Esophagus (tissue), 2 donors: Measurements from ENCODE around the gene HNMT. TPM values are rescaled to one million over a fixed set of nuclear protein-coding genes. Genes with fewer than 3 reads are reported as not detected.

Experiments used
- H3K27ac ChIP-seq, 2 donors: one replicate each; pipeline ENCODE4 v1.5.1; 2013; ENCODE audit warnings: low read depth in 2 of 2, mild to moderate bottlenecking in 2 of 2, inconsistent platforms in 1 of 2, low read length in 1 of 2, moderate library complexity in 1 of 2
- H3K27me3 ChIP-seq, 2 donors: one replicate each; pipeline ENCODE4 v1.6.1; 2013; ENCODE audit warnings: low read length in 2 of 2, control low read depth in 1 of 2, mild to moderate bottlenecking in 1 of 2; ENCODE audit not compliant: insufficient read depth in 2 of 2, control insufficient read depth in 1 of 2
- H3K36me3 ChIP-seq, 2 donors: one replicate each; pipeline ENCODE4 v1.6.1; 2013; ENCODE audit warnings: low read length in 1 of 2; ENCODE audit not compliant: control insufficient read depth in 2 of 2, insufficient read depth in 2 of 2
- H3K4me1 ChIP-seq, 2 donors: one replicate each; pipeline ENCODE4 v1.6.1; 2013; ENCODE audit warnings: low read length in 1 of 2; ENCODE audit not compliant: control insufficient read depth in 2 of 2, insufficient read depth in 2 of 2
- H3K4me3 ChIP-seq, 2 donors: one replicate each; pipeline ENCODE4 v1.5.1; 2013; ENCODE audit warnings: low read length in 2 of 2, mild to moderate bottlenecking in 2 of 2, low read depth in 1 of 2, moderate library complexity in 1 of 2
- H3K9me3 ChIP-seq, 2 donors: one replicate each; pipeline ENCODE4 v1.6.1; 2013; ENCODE audit warnings: mild to moderate bottlenecking in 2 of 2, low read depth in 1 of 2, low read length in 1 of 2, moderate library complexity in 1 of 2; ENCODE audit not compliant: control insufficient read depth in 2 of 2, insufficient read depth in 1 of 2
- WGBS, 2 donors: extraction: QIAGEN DNeasy Blood & Tissue Kit; methylation state at CpG; one replicate each; pipeline ENCODE4 v1.1.7; 2013; 5-methylcytosine and 5-hydroxymethylcytosine counted together
- polyA plus RNA-seq, 2 donors: library from polyadenylated mRNA; stranded (reverse); fragments of 200-250 nt; gene quantifications; one replicate each; pipeline ENCODE4 v1.2.3, GENCODE V29; 2013
- donor health status: healthy with polysubstance abuse.
- donor health status: Bipolar disorder and iron deficiency.

HNMT gene
- polyA plus RNA-seq, 2 donors = 12.3 to 16.4 TPM

DNA sequence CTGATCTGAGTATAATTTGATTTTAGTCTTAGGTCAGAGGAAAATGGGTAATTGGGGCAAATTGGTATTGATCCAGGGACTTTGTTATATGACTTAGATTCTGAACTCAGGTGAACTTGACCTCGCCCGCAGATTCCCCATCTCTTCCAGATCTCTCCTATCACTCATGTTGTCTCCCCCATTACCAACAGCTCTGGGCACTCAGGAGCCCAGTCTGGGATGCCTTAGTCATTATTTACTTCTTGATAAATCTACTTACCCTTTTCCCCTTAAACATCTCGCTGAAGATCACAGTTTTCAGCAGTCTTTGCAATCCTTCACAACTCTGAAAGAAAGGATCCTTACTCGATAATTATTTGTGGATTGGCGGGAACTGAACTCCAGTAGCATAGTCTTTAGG, 19.6 kb upstream of the HNMT start:
- Histone ChIP-seq H3K36me3 (no peaks in the 10 kb centered on the region), H3K27me3 (no peaks in the 10 kb centered on the region), H3K4me3 (no peak overlapping the region), H3K4me1 (no peaks in the 10 kb centered on the region), H3K9me3 (no peaks in the 10 kb centered on the region), H3K27ac (no peak overlapping the region)
- WGBS, 2 donors = 65 to 84% methylated on average over 5 of the region's 5 CpGs

DNA sequence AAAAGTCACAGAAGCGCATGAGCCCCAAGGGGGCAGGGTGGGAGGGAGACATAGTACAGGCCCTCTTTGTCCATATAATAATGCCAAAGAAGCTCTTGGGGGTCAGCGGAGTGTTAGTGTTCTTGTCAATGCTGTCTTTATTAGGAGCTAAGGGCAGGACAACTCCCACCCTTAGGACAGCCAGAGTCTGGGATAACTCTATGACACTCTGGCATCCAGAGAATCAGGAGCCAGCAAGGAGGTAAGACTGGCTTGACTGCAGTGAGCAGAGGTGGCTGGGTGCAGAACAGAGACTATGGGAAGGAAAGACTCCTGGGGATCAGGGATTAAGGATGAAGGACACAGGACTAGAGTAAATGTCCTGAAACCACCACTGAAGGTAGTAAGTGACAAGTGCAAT, 19.0 kb upstream of the HNMT start:
- Histone ChIP-seq H3K36me3 (no peaks in the 10 kb centered on the region), H3K4me1 (no peaks in the 10 kb centered on the region), H3K27me3 (no peaks in the 10 kb centered on the region), H3K9me3 (no peaks in the 10 kb centered on the region), H3K27ac (no peak overlapping the region), H3K4me3 (no peak overlapping the region)
- 45 to 83% methylated on average over 2 of the region's 2 CpGs for WGBS, 2 donors

DNA sequence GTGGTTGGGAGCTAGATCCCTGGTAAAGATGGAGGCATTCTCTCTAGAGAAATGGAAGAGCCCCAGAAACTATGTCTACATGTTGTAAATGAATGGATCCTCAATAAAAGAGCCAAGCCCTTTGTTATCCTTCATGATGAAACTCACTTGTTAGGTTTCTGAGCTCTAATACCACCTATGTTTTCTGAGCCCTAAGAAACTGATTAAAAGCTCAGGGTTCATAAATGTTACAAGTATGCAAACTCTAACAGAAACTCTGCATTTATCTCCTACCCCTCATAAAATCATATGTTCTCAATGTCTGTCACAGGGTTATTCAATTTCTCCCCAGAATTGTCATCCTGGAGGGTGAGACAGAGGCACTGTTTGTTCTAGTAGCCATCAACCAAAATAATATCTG, 18.0 kb upstream of the HNMT start:
- no peak overlapping the region for H3K27ac ChIP-seq
- H3K27me3 ChIP-seq = no peaks in the 10 kb centered on the region
- no peaks in the 10 kb centered on the region for H3K9me3 ChIP-seq
- no peak overlapping the region for H3K4me3 ChIP-seq
- H3K4me1 ChIP-seq = no peaks in the 10 kb centered on the region
- no peaks in the 10 kb centered on the region for H3K36me3 ChIP-seq

DNA sequence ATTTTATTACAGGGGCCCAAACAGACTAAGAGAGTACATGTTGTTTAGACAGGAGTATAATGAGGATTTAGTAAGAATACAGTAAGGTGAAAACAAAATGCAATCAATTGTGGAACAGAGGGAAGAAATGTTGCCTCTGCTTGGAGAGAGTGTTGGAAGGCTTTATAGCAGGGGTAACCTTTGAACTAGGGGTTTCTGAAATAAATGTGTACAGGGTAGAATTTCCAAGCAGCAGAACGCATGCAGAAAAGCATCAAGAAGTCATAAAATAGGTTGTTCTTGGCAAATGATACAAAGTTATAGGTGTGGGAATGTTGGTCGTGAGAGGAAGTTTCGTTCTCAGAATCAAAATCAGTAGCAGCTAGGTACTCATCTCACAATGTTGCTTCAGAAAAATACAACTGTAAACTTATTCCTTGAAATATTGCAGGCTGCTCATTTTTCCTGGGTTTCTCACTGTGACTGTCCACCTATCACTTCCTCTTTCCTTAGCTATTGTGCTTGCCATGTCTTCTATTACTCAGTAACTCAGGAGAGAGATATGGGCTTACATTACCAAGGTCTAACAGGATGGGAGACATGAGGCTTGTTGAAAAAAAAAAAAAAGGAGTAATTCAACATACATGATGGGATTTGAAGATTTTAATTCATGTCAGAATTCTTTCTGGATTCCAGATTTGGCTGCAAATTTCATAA, 17.1 kb upstream of the HNMT start:
- Histone ChIP-seq H3K4me1 (no peaks in the 10 kb centered on the region), H3K27ac (no peak overlapping the region), H3K27me3 (no peaks in the 10 kb centered on the region), H3K9me3 (no peaks in the 10 kb centered on the region), H3K36me3 (no peaks in the 10 kb centered on the region), H3K4me3 (no peak overlapping the region)
- 85 to 86% methylated on average over 3 of the region's 3 CpGs for WGBS, 2 donors

DNA sequence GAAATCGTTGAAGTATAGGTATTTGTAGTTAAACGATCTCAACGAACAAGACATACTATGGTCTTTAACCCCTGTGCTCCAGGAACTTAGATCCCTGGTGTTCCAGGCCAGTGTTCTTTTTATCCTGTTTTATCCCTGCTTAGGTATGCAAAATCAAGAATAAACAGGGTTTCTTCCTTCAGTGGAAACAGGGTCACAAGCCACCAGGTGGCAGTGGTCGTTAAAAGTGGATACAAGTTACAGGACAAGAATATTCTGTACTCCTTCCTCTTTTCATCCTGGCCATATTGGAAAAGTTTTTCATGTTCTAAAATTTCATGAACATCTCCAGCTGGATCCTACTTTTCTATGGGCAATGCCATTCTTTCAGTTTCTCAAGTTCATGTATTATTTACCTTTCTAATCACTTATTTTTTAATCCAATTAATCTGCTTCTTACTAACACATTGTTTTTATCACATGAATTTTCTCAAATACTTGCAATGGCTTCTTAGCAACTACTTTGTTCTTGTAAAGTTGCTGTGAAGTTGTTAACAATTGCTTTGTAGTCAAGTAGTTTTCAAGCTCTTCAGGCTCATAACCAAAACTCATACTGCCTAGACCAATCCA, 16.4 kb upstream of the HNMT start:
- H3K27ac ChIP-seq = no peak overlapping the region

DNA sequence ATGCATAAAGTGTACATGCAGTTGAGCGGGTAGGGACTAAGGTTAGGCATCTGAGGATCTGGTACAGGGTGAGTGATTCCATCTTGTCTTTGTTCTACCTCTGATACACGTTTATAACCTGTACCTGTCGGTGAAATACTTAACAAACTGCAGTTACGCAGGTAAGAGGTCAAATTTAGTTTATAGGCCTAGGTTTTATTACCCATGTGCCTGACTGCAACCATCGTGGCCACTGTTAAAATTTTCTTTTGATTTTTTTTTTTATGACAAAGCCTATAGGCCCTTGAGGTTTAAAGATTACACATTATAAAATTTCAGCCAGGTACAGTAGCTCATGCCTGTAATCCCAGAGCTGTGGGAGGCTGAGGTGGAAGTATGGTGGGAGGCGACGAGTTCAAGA, 15.4 kb upstream of the HNMT start:
- no peak overlapping the region for H3K27ac ChIP-seq
- H3K36me3 ChIP-seq = no peaks in the 10 kb centered on the region
- no peaks in the 10 kb centered on the region for H3K27me3 ChIP-seq
- H3K9me3 ChIP-seq = no peaks in the 10 kb centered on the region
- no peaks in the 10 kb centered on the region for H3K4me1 ChIP-seq
- WGBS, 2 donors = 75 to 82% methylated on average over 7 of the region's 7 CpGs
- H3K4me3 ChIP-seq = no peak overlapping the region

More for the DNA sequence above, 16.4 kb upstream of the HNMT start:
- H3K9me3 ChIP-seq = no peaks in the 10 kb centered on the region
- H3K36me3 ChIP-seq = no peaks in the 10 kb centered on the region
- no peaks in the 10 kb centered on the region for H3K27me3 ChIP-seq
- H3K4me1 ChIP-seq = no peaks in the 10 kb centered on the region
- no peak overlapping the region for H3K4me3 ChIP-seq
- WGBS, 2 donors = 40 to 42% methylated on average over 4 of the region's 4 CpGs

DNA sequence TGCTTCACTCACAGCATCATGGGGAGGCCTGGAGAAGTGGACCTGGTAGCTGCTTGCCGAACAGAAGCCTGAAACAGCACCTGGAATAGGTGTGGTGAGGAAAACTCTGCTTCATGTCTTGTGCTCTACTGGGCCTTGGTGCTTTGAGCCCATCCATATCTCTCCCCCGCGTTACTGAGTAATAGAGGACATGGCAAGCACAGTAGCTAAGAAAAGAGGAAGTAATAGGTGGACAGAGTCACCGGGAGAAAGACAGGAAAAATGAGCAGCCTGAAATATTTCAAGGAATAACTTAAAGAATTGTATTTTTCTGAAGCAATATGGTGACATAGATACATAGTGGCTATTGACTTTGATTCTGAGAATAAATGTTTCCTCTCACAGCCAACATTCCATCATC, 14.0 kb upstream of the HNMT start:
- H3K9me3 ChIP-seq = no peaks in the 10 kb centered on the region
- 82 to 91% methylated on average over 4 of the region's 4 CpGs for WGBS, 2 donors
- H3K27me3 ChIP-seq = no peaks in the 10 kb centered on the region
- H3K4me3 ChIP-seq = no peak overlapping the region
- H3K36me3 ChIP-seq = no peaks in the 10 kb centered on the region
- no peak overlapping the region for H3K27ac ChIP-seq
- H3K4me1 ChIP-seq = no peaks in the 10 kb centered on the region

DNA sequence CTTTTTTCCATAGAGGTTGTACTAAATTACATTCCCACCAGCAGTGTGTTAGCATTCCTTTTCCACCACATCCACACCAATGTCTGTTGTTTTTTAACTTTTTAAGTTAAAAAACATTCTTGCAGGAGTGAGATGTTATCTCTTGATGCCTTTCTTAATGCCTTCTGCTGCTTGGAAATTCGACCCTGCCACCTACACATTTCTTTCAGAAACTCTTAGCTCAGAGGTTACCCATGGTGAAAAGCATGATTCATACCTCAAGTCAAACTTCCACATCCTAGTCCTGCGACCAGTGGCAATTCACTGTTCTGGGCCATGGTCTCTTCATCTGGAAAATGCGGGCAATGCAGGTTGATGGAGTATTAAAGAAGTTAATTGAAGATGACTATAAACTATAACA, 12.7 kb upstream of the HNMT start:
- no peak overlapping the region for H3K27ac ChIP-seq
- H3K4me3 ChIP-seq = no peak overlapping the region
- no peaks in the 10 kb centered on the region for H3K4me1 ChIP-seq
- H3K9me3 ChIP-seq = no peaks in the 10 kb centered on the region
- H3K27me3 ChIP-seq = no peaks in the 10 kb centered on the region
- WGBS, 2 donors = 72 to 83% methylated on average over 3 of the region's 3 CpGs
- no peaks in the 10 kb centered on the region for H3K36me3 ChIP-seq

DNA sequence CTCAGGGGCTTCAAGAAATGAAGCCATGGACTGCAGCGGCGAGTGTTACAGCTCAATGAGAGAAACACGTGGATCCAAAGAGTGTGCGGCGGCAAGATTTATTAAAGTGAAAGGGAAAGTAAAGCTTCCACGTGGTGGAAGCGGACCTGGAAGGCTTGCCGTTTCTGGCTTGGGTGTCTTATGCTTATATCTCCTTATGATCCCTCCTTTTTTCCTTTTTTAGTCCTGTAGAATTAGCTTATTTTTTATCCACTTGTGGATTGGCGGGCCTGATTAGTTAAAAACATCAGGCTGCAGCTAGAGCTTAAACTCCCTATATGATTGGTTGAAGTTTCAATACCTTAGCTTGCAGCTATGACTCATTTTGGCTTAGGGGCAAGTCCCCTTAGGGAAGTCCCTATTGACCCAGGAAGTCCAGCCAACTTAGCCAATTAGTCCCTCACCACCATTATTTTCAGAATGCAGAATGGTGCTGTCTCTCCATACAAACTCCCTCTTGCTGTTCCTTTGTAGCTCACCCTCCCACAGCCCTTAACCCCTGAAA, 11.6 kb upstream of the HNMT start:
- H3K27ac ChIP-seq = no peak overlapping the region
- H3K36me3 ChIP-seq = no peaks in the 10 kb centered on the region
- H3K27me3 ChIP-seq = no peaks in the 10 kb centered on the region
- no peak overlapping the region for H3K4me3 ChIP-seq
- no peaks in the 10 kb centered on the region for H3K4me1 ChIP-seq
- no peaks in the 10 kb centered on the region for H3K9me3 ChIP-seq
- WGBS, 2 donors = 59 to 93% methylated on average over 9 of the region's 9 CpGs

DNA sequence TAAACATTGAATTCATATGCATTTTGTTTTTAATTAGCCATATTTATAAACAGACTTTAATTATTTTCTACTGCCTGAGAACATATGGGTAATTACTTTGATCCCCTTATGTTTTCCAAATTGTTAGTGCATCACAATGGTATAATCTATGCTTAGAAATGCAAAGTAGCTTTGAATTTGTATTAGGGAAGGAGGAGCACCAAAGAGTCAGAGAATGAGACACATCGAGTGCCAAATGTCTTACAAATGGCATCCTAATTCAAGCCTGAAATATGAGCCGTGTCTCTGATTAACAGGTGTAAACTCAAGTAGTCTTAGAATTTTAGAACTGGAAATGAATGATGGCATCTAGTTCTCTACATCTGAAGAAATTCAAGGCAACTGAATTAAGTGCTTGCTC, 8.7 kb upstream of the HNMT start:
- Histone ChIP-seq H3K4me3 (no peak overlapping the region), H3K27ac (no peak overlapping the region), H3K9me3 (no peaks in the 10 kb centered on the region), H3K27me3 (no peaks in the 10 kb centered on the region), H3K4me1 (no peaks in the 10 kb centered on the region), H3K36me3 (no peaks in the 10 kb centered on the region)
- WGBS, 2 donors = 86 to 93% methylated on average over 2 of the region's 2 CpGs
